NT2/D1 (cell line): ENCODE measurements around the gene FRYL.

Experiments used
- DNase-seq: peaks from one replicate; pipeline ENCODE4 v3.0.0-alpha.2; 2011; ENCODE audit warnings: low read depth, low spot score
- H3K27me3 ChIP-seq: 2 replicates; pipeline ENCODE4 v1.6.0; 2011; ENCODE audit warnings: mild to moderate bottlenecking; ENCODE audit not compliant: insufficient read length, insufficient read depth
- H3K36me3 ChIP-seq: 2 replicates; pipeline ENCODE4 v1.6.1; 2011; ENCODE audit warnings: mild to moderate bottlenecking, low read length, mixed read lengths; ENCODE audit not compliant: insufficient read depth, insufficient read length
- H3K4me1 ChIP-seq: 2 replicates; pipeline ENCODE4 v1.5.1; 2011; ENCODE audit not compliant: insufficient read depth, insufficient read length
- H3K4me3 ChIP-seq: 2 replicates; pipeline ENCODE4 v1.5.1; 2011; ENCODE audit warnings: low read depth; ENCODE audit not compliant: insufficient read length
- H3K9ac ChIP-seq: 2 replicates; pipeline ENCODE4 v1.6.0; 2011; ENCODE audit warnings: low read depth; ENCODE audit not compliant: insufficient read length
- H3K9me3 ChIP-seq: 2 replicates; pipeline ENCODE4 v1.5.1; 2011; ENCODE audit warnings: mild to moderate bottlenecking, low read length; ENCODE audit not compliant: insufficient read depth
- SUZ12 ChIP-seq: IDR thresholded peaks from 2 replicates; pipeline ENCODE4 v1.6.1; 2011; ENCODE audit not compliant: insufficient read length, insufficient read depth; ENCODE audit errors: extremely low read depth
- YY1 ChIP-seq: IDR thresholded peaks from 2 replicates; pipeline ENCODE4 v1.6.1; 2011; ENCODE audit not compliant: insufficient read length, insufficient read depth
- ZNF274 ChIP-seq: IDR thresholded peaks from 2 replicates; pipeline ENCODE4 v1.6.1; 2011; ENCODE audit warnings: mild to moderate bottlenecking, low read depth, low read length

Gene FRYL

DNA sequence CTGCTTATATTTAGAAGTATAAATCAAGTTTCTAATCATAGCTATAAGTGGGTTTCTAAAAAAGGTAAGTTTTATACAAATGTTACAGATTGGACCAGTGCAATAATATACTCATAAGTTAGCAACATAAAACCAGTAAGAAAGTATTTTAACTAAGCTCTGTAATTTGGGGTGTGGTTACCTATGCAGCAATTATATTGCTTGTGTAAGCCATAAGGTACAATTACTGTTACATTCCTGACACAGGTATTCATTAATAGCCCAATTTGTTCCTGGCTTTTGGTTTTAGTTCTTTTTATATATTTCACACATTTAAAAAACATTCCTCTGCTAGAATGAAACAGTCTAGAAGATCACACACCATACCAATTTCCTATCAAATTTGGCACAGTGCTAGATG is 115.1 kb downstream of the FRYL start:
- Histone ChIP-seq H3K27me3 (no peaks in the 10 kb centered on the region), H3K9ac (no peak overlapping the region), H3K36me3 (no peaks in the 10 kb centered on the region), H3K9me3 (no peaks in the 10 kb centered on the region), H3K4me3 (no peak overlapping the region), H3K4me1 (no peaks in the 10 kb centered on the region)
- no peak for DNase-seq
- TF ChIP-seq SUZ12, result no peak
- no peak for TF ChIP-seq YY1
- no peak for TF ChIP-seq ZNF274

DNA sequence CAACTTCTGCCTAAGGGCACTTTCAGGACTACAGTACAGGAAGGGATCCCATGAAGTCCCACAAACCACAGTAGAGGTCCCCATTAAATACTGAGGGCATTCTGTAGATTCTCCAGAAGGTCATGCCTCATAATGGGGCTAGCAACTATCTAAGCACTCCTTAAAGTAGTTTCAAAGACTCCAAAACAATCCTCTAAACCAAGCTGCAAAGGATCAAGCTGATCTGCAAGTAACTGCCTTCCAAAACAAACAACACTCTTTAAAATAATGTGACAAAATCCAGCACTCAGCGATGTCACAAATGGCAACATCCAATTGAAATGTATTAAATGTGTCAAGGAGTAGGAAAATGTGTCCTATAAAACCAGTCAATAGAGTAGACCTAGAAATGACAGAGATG is 118.7 kb downstream of the FRYL start:
- no peaks in the 10 kb centered on the region for H3K36me3 ChIP-seq
- H3K4me3 ChIP-seq, result no peak overlapping the region
- H3K9ac ChIP-seq, result no peak overlapping the region
- no peaks in the 10 kb centered on the region for H3K4me1 ChIP-seq
- TF ChIP-seq SUZ12 (no peak), YY1 (no peak), ZNF274 (no peak)
- H3K9me3 ChIP-seq, result no peaks in the 10 kb centered on the region
- no peaks in the 10 kb centered on the region for H3K27me3 ChIP-seq
- no peak for DNase-seq

DNA sequence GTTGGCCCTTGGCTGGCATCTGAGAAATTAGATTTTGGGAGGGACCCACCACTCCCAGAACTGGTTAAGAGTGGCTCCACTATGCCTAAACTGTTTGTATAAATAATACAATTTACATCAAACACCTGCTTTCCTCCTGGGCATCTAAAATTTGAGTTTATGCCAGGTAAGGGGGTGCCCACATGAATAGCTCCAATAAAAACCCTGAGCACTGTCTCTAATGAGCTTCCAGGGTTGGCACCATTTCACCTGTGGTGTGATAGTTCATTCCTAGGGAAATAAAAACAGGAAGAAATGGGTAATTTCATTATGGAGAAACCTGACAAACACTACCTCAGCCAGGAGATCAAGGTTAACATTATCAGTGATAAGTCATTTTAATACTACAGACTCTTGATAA is 119.7 kb downstream of the FRYL start:
- H3K4me1 ChIP-seq, result no peaks in the 10 kb centered on the region
- no peak for DNase-seq
- H3K4me3 ChIP-seq, result no peak overlapping the region
- H3K36me3 ChIP-seq, result no peaks in the 10 kb centered on the region
- H3K9me3 ChIP-seq, result no peaks in the 10 kb centered on the region
- no peaks in the 10 kb centered on the region for H3K27me3 ChIP-seq
- no peak overlapping the region for H3K9ac ChIP-seq
- TF ChIP-seq ZNF274 (no peak), YY1 (no peak), SUZ12 (no peak)

DNA sequence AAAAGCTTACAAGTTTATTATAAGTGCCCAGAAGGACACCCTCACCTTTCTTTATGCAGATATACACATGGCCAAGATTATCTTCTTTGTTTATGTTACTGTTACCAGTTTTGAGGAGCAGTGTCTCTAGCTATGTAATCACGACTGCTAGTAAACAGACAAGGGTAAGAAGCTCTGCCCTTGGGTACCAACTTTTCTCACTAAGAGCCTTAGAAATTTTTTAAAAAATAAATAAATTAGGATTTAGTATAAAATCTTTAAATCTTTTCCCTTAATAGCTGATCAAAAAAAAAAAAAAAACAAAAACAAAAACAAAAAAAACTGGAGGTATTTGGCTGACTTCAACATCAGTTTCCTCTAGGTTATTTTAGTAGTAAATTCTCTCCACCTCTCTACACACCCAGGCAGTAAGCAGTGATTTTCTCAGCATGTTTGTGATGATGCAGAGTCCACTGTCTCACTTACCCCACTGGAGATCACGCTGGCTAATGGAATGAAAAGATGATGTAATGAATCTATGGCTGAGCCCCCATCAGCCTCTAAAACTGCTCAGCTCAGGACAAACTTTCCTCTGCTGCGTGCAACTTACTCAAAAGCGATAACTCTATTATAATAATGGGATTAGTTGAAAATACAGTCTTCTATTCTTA is 125.9 kb downstream of the FRYL start:
- Histone ChIP-seq H3K27me3 (no peaks in the 10 kb centered on the region), H3K36me3 (peaks cover 2% of the 10 kb centered on the region), H3K4me1 (no peaks in the 10 kb centered on the region), H3K4me3 (no peak overlapping the region), H3K9ac (no peak overlapping the region), H3K9me3 (no peaks in the 10 kb centered on the region)
- TF ChIP-seq YY1 (no peak), ZNF274 (no peak), SUZ12 (no peak)
- DNase-seq, result no peak

GRCh38 chr4:48653217-48654014 is 126.7 kb downstream of the FRYL start:
- no peak overlapping the region for H3K4me3 ChIP-seq
- no peak for DNase-seq
- H3K4me1 ChIP-seq, result no peaks in the 10 kb centered on the region
- H3K9me3 ChIP-seq, result no peaks in the 10 kb centered on the region
- peaks cover 2% of the 10 kb centered on the region for H3K36me3 ChIP-seq
- no peak overlapping the region for H3K9ac ChIP-seq
- H3K27me3 ChIP-seq, result no peaks in the 10 kb centered on the region
- TF ChIP-seq SUZ12 (no peak), YY1 (no peak), ZNF274 (no peak)

DNA sequence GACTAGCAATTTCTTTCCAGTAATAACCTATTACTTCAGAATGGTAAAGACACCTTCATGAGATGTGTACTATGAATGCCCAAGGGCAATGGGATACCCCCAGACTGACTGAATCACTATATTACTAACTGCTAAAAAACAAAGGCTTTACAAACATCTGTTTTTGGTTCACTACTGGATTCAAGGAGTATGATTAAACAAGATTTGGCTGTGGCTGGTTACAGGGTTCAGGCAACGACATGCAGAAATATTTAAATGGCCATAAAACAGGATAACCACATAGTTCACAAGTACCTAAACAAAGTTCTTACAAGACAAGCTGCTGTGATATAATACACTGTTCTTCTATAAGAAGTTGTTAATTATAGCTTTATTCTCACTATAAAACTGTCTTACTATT is 128.2 kb downstream of the FRYL start:
- DNase-seq, result no peak
- no peak for TF ChIP-seq ZNF274

GRCh38 chr4:48649505-48649904 is 130.6 kb downstream of the FRYL start:
- TF ChIP-seq SUZ12 (no peak), YY1 (no peak), ZNF274 (no peak)
- no peaks in the 10 kb centered on the region for H3K9me3 ChIP-seq
- H3K4me1 ChIP-seq, result no peaks in the 10 kb centered on the region
- H3K4me3 ChIP-seq, result no peak overlapping the region
- H3K36me3 ChIP-seq, result peaks cover 2% of the 10 kb centered on the region
- no peak for DNase-seq
- no peak overlapping the region for H3K9ac ChIP-seq
- H3K27me3 ChIP-seq, result no peaks in the 10 kb centered on the region

More for the DNA sequence above, 128.2 kb downstream of the FRYL start:
- Histone ChIP-seq H3K36me3 (peaks cover 2% of the 10 kb centered on the region), H3K27me3 (no peaks in the 10 kb centered on the region), H3K9ac (no peak overlapping the region), H3K4me1 (no peaks in the 10 kb centered on the region), H3K9me3 (no peaks in the 10 kb centered on the region), H3K4me3 (no peak overlapping the region)
